Measurements from ENCODE around the gene SV2B.
A peak's percentile ranks its signal among the peaks of the same experiment; 100 is the strongest.

Gene SV2B

GRCh38 chr15:91196768-91197167 is 96.7 kb downstream of the SV2B start:
- no peak for DNase-seq

GRCh38 chr15:91199511-91199910 is 99.5 kb downstream of the SV2B start:
- DNase-seq, result no peak

GRCh38 chr15:91200101-91200754 is 100.2 kb downstream of the SV2B start:
- DNase-seq, result no peak

GRCh38 chr15:91202510-91203102 is 102.5 kb downstream of the SV2B start:
- no peak for DNase-seq

GRCh38 chr15:91203619-91204203 is 103.7 kb downstream of the SV2B start:
- no peak for DNase-seq

GRCh38 chr15:91208371-91208770 is 108.3 kb downstream of the SV2B start:
- DNase-seq, result peak; percentile 79

GRCh38 chr15:91209318-91209717 is 109.3 kb downstream of the SV2B start:
- DNase-seq, result no peak

GRCh38 chr15:91209726-91210125 is 109.7 kb downstream of the SV2B start:
- no peak for DNase-seq

GRCh38 chr15:91214675-91215590 is 114.9 kb downstream of the SV2B start:
- DNase-seq, result no peak

- no peak for DNase-seq
These were observed 115.9 kb downstream of the SV2B start for GRCh38 chr15:91216000-91216399.

- no peak for DNase-seq
These were observed 119.1 kb downstream of the SV2B start for GRCh38 chr15:91219206-91219605.

GRCh38 chr15:91222052-91222451 is 122.0 kb downstream of the SV2B start:
- no peak for DNase-seq

- DNase-seq, result no peak
These were observed 123.8 kb downstream of the SV2B start for GRCh38 chr15:91223863-91224262.

GRCh38 chr15:91224755-91225380 is 124.8 kb downstream of the SV2B start:
- DNase-seq, result peak; percentile 65

- no peak for DNase-seq
These were observed 125.7 kb downstream of the SV2B start for GRCh38 chr15:91225741-91226140.

- no peak for DNase-seq
These were observed 127.1 kb downstream of the SV2B start for GRCh38 chr15:91227117-91227516.

- no peak for DNase-seq
These were observed 127.7 kb downstream of the SV2B start for GRCh38 chr15:91227766-91228165.

GRCh38 chr15:91228383-91228782 is 128.3 kb downstream of the SV2B start:
- peak; percentile 23 for DNase-seq

GRCh38 chr15:91228890-91229289 is 128.8 kb downstream of the SV2B start:
- no peak for DNase-seq

- DNase-seq, result no peak
These were observed 131.6 kb downstream of the SV2B start for GRCh38 chr15:91231703-91232102.

- DNase-seq, result no peak
These were observed 134.7 kb downstream of the SV2B start for GRCh38 chr15:91234759-91235158.

GRCh38 chr15:91235376-91235775 is 135.3 kb downstream of the SV2B start:
- no peak for DNase-seq

GRCh38 chr15:91237445-91237844 is 137.4 kb downstream of the SV2B start:
- DNase-seq, result no peak

Measured in NCI-H1694 (cell line).